GM19455 (cell line): Measurements from ENCODE around the gene LDLRAD4.

ENCODE experiments used
- ATAC-seq: cut with Tn5 transposase; IDR thresholded peaks from one replicate; pipeline ENCODE4 v1.9.1; 2021; ENCODE audit not compliant: unreplicated experiment

LDLRAD4 gene

DNA sequence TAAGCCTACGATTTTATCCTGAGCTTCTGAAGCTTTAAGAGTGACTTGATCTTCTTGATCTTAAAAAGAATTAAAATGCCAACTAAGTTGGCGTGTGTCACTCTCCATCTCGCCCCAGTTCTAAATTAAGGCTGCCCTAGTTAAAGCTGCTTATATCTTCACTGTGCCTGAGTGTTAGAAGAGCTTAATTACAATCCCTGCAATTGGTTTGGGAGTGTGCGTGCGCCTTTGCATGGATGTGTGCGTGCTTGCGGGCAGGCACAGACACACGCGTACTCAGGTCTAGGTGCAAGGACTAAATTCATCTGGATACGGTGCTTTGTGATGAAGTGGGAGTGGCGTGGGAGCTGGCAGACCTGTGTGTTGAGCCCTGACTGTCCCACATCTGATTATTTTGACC, 306.3 kb downstream of the LDLRAD4 start:
- no peak for ATAC-seq

DNA sequence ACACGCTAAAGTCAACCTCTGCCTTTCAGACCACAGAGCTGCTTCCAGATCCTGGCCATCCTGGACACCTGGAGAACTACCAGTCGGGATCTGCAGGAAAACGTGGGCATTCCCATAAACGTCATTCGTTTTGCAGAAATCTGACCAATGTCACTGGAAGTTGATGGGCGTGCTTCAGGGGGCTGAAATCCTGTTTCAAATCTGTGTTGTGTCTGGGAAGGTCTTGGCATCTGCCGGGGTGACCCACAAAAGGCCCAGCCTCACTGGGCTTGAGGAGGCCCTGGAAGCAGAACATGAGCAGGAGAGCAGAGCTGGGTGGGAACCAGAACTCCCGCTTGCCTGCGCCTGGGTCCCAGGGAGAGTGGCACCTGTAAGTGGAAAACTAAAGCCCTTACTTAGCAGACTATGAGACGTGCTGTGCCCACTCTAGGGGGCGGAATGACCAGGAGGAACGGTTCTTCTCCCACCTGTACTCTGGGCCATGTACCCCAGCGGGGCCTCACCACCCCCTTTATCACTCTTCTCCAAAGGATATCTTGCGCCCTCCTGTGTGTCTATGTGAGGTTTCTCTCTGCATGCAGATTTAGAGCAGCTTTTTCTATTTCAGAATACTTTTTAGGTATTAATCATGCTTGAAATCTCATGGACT, 306.9 kb downstream of the LDLRAD4 start:
- ATAC-seq, result no peak

DNA sequence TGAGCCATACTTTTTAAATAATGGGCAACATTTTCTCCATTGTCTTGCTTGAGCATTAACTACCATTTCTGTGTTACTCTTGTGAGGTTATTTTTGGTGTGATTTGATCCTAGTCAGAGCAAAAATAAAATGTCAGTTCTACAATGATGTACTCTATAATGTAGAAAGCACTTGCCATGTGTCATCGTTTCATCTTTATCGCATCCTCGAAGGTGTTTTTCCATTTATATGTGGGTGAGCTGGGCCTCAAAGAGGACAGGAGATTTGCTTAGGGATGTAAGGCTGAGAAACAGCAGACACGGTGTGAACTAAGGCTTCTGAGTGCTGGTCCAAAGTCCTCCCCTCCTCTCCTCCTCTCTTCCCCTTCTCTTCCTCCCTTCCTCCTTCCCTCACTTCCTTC, 308.0 kb downstream of the LDLRAD4 start:
- ATAC-seq, result no peak

DNA sequence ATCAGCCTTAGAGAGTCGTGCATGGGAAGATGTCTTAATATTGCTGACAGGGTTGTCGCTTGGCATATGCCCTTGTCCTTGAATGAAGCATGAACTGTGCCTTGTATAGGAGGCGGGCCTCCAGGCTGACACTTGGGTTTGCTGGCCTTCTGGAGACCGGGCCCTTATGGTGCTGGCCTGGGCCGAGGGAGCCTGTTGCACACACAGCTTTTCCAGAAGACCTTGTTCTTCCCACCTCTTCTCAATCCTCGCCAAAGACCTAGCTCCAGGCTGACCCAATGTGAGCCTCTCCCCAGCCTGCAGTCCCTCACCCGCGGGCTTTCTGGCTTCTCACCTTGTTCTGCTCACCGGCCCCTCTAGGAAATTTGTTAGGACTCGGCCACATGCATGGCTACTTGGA, 308.7 kb downstream of the LDLRAD4 start:
- no peak for ATAC-seq

DNA sequence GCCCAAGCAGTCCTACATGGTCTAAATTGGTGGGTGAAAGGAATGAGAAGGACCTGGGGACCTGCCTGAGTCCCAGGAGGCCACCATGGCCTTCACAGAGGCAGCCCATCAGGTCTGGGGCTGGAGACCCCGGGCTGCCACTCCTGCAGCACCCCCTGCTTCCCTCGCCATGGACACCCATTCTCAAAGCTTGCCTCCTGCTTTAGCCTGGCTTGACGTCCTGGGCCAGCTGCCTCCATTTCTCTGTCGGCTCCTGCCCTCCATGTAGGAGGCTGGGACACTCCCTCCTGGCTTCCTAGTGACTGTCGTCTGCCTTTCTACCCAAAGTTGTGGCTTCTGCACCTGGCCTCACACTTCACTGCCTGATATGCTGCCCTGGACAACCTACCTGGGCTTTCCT, 309.2 kb downstream of the LDLRAD4 start:
- no peak for ATAC-seq

DNA sequence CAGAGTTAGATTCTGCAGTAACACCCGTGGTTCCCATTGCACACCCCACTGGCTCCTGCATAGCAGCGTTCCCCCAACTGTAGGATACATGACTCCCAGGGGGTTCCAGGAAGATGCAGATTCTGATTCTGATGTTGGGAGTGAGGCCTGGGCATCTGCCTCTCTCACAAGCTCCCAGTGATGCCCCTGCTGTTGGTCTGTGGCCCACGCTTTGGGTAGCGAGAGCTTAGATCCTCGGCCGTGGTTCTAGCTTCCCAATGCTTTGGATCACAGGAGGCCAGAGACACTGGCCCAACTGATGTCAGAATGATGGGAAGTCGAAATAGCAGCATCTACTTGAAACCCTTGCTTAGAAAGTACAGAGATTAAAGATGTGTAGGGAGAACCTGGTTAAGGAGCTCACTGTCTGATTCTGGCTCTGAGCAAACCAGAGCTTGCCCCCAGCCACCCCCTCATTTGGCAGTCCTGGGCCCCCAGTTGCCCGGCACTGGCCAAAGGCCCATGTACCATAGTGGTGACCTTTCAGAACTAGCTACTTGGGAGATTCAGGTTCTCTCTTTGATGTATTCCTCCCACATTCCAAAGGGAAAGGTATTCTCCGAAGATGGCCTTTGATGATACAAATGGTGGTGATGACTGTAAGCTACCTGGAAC, 310.3 kb downstream of the LDLRAD4 start:
- no peak for ATAC-seq

DNA sequence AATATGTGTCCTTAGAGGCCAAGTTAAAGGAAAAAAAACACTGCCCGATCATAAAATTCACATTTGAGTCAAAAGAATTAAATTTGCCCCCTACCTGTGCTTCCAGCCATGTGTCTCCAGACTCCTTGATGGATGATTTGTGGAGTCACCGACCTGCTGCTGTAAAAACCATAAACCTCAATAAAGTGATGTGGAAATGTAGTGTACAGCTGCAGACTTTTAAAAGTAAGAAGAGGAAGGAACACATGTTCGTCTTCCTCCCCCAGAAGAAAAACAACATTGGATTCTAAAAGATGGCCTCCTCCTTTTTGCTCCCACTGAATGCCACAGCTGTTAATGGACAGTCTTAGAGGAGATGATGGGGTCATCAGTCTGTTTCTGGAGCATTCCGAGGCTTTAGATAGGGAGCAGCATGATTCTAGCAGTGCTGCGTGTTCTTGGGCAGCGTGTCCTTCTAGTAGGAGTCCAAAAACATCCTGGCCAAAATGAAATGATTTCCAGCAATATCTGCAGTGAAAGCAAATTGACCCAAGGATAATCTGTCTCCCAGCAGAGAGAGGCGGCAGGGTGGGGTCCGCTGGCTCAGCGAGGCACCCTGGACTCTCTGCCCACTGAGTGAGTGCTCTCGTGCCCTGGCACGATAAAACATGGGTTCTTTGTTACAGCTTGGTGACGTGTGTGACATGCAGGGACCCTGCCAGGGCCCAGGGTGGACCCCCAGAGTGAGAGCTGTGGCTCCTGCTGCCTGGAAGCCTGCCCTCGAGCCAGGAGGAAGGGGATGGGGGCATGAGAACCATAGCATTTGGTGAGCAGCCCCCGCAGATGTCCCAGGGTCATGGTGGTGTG, 311.7 kb downstream of the LDLRAD4 start:
- no peak for ATAC-seq

DNA sequence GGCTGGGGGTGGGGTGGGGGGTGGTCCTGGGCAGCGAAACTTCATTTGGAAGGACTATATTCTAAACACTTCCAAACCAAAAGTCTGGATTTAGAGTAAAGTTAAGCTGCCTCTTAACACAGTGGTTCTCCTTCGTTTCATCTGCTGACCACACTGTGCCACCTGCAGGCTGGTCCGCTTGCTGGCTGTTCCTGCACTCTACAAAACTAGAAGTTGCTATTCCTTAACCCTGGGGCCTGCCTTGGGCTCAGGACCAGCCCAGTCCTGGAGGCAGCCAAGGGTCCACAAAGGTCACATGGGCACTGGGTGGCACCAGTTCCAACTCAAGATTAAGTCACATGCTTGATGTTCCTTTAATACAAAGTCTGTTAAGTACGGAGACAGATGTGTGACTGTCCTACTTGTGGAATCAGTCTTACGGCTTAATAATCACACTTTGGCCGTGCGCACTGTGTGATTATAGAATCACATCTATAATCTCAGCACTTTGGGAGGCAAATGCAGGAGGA, 312.4 kb downstream of the LDLRAD4 start:
- no peak for ATAC-seq

DNA sequence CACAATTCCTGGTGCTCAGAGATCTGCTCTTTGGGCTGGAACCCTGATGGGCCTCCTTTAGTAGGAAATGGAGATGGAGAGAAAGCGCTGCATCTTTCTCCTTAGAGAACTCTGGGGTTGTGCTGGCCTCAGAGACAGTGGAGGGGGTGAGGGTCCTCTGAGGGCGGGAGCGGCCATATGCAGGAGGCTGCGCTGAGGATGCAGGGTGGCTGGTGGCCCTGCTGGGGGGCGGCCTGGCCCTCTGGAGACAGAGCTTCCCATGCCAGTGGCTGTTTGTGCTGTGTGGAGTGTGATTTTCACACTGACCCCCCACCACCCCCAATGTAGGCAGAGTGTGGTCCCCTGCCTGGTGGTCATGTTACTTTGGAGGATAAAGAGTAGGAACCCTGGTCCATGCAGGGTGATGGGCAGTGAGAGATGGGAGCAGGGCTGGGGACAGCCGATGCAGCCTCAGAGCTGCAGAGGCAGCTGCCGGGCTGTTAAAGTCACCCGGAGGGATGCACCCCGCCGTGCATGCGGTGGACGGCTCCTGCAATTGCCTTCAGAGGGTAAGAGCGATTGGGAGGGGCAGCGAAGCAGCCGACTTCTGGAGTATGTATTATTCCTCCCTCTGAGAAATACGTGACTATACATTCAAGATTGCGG, 313.2 kb downstream of the LDLRAD4 start:
- ATAC-seq, result no peak

DNA sequence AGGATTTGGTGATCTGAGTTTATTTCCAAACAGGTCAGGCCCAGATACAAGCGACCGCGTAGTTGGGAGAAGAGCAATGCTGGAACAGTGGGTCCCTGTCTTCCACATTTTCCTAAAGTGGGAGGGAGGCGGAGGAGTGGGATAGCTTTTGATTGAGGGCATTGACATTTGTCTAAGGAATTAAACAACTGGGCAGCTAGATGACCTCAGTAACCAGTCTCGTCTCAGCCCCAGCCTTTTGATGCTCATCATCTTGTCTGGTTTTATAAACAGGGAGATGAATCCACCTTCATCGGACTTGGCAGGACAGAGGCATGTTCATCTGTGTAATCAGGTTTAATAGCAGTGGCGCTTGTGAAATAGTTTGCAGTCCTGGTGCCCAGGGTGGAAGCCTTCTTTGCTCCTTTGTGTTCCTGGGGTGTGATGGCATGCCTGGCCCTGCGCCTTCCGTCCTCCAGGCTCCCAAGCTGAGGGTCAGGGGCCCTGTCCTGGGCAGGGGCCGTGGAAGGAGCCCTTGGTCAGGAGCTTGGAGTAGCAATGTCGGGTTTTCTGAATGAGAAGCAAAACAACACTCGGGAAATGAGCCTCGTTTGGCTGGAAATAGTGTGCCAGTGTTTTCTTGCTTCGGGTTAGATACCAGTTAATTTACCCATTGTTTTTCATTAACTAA, 314.0 kb downstream of the LDLRAD4 start:
- ATAC-seq, result no peak

DNA sequence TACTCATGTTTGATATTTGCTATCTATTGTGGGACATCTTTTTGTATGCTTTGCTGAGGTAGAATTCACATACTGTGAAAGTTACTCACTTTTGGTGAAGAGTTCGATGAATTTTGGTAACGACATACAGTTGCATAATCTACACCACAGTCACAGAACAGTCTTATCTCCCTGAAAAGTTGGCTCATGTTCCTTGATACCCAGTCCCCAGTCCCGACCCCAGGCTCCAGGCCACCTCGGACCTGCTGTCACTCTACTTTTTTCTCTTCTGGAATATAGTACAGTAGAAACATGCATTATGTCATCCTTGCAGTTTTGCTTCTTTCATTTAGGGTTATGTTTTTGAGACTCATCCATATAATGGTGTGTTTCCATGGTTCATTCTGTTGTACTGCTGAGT, 316.1 kb downstream of the LDLRAD4 start:
- ATAC-seq, result no peak

DNA sequence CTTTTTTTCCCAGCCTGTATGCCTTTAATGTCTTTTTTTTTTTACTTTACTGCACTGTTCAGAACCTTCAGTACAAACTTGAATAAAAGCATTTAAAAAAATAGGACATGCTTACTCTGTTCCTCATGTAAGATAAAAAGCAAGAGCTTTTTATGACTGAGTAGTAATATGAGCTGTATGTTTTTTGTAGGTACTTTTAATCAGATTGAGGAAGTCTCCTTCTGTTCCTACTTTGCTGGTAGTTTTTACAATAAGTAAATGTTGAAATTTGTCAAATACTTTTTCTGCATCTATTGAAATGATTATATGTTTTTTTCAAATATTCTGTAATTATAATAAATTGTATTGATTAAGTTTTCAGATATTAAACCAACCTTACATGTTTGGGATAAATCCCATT, 318.0 kb downstream of the LDLRAD4 start:
- no peak for ATAC-seq

DNA sequence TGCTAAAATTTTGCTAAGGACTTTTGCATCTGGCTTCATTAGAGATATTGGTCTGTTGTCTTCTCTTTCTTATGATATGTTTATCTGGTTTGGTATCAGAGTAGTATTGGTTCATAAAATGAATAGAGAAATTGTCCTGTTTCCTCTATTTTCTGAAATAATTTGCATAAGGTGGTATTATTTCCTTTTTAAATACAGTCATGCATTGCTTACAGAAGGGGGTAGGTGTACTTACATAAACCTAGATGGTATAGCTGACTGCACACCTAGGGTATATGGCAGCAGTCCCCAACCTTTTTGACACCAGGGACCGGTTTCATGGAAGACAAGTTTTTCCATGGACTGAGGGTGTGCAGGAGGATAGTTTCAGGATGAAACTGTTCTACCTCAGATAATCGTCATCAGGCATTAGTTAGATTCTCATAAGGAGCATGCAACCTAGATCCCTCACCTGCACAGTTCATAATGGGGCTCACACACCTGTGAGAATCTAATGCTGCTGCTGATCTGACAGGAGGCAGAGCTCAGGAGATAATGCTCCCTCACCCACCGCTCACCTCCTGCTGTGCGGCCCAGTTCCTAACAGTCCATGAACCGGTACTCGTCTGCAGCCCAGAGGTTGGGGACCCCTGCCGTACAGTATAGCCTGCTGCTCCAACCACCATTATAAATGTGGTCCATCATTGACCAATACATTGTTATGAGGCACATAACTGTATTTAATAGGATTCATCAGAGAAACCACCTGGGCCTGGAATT, 318.6 kb downstream of the LDLRAD4 start:
- no peak for ATAC-seq

DNA sequence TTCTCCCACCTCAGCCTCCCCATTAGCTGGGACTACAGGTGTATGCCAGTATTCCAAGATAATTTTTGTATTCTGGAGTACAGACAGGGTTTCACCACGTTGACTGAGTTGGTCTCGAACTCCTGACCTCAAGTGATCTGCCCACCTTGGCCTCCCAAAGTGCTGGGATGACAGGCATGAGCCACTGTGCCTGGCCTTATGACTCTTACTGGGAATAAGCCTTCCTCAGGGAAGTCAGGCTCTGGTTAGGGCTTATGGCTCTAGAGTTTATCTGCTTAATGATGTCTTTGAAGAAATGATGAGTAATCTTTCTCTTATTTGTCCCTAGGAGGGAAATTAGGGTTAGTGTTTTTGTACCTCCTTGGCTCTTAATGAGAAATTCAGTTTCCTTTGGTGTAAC, 320.1 kb downstream of the LDLRAD4 start:
- ATAC-seq, result no peak

DNA sequence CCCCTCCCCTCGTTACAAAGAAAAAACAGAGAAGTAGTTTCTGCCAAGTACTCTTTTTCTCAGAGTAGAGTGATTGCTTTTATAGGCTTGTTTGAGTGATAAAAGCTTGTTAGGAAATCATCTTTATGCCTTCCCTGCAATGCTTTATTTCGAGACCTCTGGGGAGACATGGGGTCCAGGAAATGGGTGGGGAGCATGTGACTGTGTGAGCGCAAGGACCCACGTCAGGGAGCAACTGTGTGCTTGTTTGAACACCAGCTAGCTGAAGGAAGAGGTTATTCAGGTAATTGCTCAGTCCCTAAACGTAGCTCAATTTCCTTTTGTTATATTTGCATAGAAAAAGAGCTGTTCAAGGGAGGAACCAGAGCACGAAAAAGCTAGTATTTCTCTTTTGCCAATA, 320.5 kb downstream of the LDLRAD4 start:
- ATAC-seq, result no peak

DNA sequence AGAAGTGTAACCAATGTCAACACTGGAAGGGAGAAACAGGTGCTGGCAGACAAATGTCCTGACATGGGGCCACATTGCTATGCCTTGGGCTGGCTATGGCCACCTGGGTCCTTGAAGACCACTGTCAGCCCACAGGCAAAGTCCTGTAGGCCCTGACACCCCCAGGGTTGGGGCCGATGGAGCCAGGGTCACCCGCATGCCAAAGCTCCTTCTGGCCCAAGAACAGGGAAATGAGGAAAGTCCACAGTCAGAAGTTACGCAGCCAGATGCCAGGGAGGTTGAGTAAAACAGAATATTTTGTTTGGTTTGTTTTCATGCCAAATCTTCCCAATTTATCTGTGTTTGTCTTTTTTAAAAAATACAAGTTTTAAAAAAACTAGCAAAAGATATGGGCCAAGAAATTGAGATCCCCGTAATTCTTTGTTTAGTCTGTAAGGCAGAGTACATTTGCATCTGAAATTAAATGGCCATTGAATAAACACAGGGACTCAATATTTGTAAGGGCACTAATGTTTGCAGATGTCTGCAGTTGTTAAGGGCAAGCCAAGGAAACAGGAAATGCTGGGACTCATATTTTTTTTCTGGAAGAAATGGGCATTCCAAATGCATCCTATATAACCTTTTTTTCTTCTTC, 321.4 kb downstream of the LDLRAD4 start:
- no peak for ATAC-seq

DNA sequence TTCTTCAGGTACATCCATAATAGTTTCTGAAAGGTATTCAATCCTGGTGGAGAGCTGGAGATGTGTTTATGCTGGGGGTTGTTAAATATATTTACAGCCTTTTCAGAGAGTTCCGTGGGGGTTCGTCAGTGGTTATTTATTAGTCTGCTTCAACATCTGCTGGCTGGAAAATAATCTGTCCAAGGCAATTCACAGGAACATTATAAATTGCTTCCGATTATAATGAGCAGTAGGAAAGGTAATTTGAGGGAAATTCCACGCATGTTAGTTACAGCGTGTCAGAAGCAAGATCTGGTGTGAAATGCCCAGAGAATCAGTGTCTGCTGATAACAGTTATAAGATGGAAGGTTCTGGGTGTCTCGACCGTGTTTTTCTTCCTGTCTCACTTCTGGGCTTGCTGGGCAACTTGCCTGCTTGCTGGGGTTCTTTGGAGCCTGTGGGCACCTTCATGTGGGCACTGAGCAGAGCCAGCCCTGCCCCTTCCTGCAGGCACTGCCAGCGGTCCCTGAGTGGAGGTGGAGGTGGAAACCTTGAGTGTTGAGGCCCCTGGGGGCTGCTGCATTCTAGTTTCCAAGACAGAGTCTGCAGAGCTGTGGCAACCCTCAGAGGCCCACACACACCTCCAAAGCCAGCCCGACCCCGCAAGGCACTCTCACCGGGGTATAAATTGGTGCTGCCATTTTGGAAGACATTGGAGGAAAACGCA, 322.1 kb downstream of the LDLRAD4 start:
- ATAC-seq, result no peak

DNA sequence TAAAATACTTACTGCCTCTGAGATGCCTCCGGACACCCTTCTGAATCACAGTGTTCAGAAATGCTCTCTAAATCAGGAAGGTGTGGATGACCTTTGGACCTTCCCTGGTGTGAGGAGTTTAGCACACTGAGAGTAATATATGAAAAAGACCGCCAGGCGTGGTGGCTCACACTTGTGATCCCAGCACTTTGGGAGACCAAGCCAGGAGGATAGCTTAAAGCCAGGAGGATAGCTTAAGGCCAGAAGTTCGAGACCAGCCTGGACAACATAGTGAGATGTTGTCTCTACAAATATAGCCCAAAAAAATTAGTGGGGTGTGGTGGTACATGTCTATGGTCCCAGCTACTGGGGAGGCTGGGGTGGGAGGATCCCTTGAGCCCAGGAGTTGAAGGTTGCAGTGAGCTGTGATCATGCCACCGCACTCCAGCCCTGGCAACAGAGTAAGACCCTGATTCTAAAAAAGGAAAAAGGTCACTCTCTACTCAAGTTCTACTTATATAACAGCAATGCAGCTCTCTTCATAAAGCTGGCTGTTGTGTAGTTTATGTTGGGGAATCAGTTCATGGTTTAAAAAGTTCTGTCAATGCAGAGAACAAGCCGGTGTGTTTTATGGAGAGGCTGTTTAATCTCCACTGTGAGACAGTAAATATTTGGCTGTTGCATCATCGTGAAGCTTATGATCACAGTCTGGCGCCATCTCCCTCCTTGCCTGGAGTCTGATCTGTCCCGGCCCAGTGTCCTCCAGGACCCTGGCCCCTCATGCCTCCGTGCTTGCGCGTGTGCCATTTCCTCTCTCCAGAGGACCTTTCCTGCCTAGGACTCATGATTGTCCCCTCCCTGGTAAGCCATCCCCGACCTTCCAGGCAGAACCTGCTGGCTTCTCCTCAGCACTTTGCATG, 323.3 kb downstream of the LDLRAD4 start:
- no peak for ATAC-seq
